Neural cell (in vitro differentiated cells): Measurements from ENCODE around the gene ANKRD6. TPM values are rescaled to one million over a fixed set of nuclear protein-coding genes. Genes with fewer than 3 reads are reported as not detected.

Source experiments
- H2AFZ ChIP-seq: fragments of 200-600, 300-800 bp; sonication (generic), shearing (Covaris generic); 2 replicates; pipeline ENCODE4 v1.6.0; 2014; ENCODE audit warnings: low read depth, mild to moderate bottlenecking, antibody characterized with exemption, low read length, moderate library complexity
- H3F3A ChIP-seq: fragments of 200-600 bp; shearing (Covaris generic); 2 replicates; pipeline ENCODE4 v1.6.1; 2016; ENCODE audit warnings: mild to moderate bottlenecking, moderate library complexity, mixed read lengths, antibody characterized with exemption, low read length; ENCODE audit not compliant: insufficient read depth, poor library complexity, severe bottlenecking
- H3K27ac ChIP-seq: fragments of 200-600, 300-800 bp; sonication (generic), shearing (Covaris generic); 2 replicates; pipeline ENCODE4 v1.5.1; 2014; ENCODE audit warnings: mild to moderate bottlenecking, low read length, moderate library complexity
- H3K27me3 ChIP-seq: fragments of 300-800, 200-600 bp; sonication (generic), shearing (Covaris generic); 2 replicates; pipeline ENCODE4 v1.6.0; 2014; ENCODE audit warnings: mild to moderate bottlenecking, low read depth, low read length, moderate library complexity; ENCODE audit not compliant: insufficient read depth
- H3K36me3 ChIP-seq: fragments of 300-800, 200-600 bp; sonication (generic), shearing (Covaris generic); 2 replicates; pipeline ENCODE4 v1.5.1; 2014; ENCODE audit warnings: mild to moderate bottlenecking, antibody characterized with exemption, low read length, moderate library complexity; ENCODE audit not compliant: insufficient read depth
- H3K4me2 ChIP-seq: fragments of 300-800, 200-600 bp; sonication (generic), shearing (Covaris generic); 2 replicates; pipeline ENCODE4 v1.6.0; 2014; ENCODE audit warnings: mild to moderate bottlenecking, low read length
- H3K4me3 ChIP-seq: fragments of 300-800, 200-600 bp; sonication (generic), shearing (Covaris generic); 2 replicates; pipeline ENCODE4 v1.5.1; 2014; ENCODE audit warnings: mild to moderate bottlenecking, low read length, moderate library complexity
- H3K79me2 ChIP-seq: fragments of 200-600 bp; shearing (Covaris generic); replicated peaks from 2 replicates; pipeline ENCODE4 v1.6.0; 2014; ENCODE audit warnings: mild to moderate bottlenecking, low read length, moderate library complexity; ENCODE audit not compliant: insufficient read depth
- H3K9ac ChIP-seq: fragments of 300-800, 200-600 bp; sonication (generic), shearing (Covaris generic); 2 replicates; pipeline ENCODE4 v1.6.1; 2016; ENCODE audit warnings: mild to moderate bottlenecking, low read length, mixed read lengths
- H3K9me2 ChIP-seq: fragments of 200-600 bp; shearing (Covaris generic); 2 replicates; pipeline ENCODE4 v1.6.1; 2016; ENCODE audit warnings: mild to moderate bottlenecking, low read length, mixed read lengths; ENCODE audit not compliant: insufficient read depth
- H3K9me3 ChIP-seq: fragments of 200-600, 300-800 bp; sonication (generic), shearing (Covaris generic); 2 replicates; pipeline ENCODE4 v1.6.1; 2016; ENCODE audit warnings: mild to moderate bottlenecking, mixed run types, low read length, moderate library complexity, mixed read lengths
- H4K20me1 ChIP-seq: fragments of 200-600 bp; shearing (Covaris generic); 2 replicates; pipeline ENCODE4 v1.6.1; 2016; ENCODE audit warnings: mild to moderate bottlenecking, mixed run types; ENCODE audit not compliant: insufficient read depth
- CTCF ChIP-seq: fragments of 450-650 bp; IDR thresholded peaks from 2 replicates; pipeline ENCODE4 v1.5.1; 2014; ENCODE audit warnings: antibody characterized with exemption, mild to moderate bottlenecking, moderate library complexity; ENCODE audit not compliant: poor library complexity, severe bottlenecking
- EP300 ChIP-seq: fragments of 450-650 bp; conservative IDR thresholded peaks from 2 replicates; pipeline ENCODE4 v1.6.1; 2014; ENCODE audit warnings: antibody characterized with exemption, mild to moderate bottlenecking, moderate library complexity; ENCODE audit not compliant: poor library complexity, severe bottlenecking
- EZH2 ChIP-seq: fragments of 200-600, 300-800 bp; shearing (Covaris generic), sonication (generic); IDR thresholded peaks from 2 replicates; pipeline ENCODE4 v1.6.1; 2014; ENCODE audit warnings: antibody characterized with exemption, low read length, borderline replicate concordance, mild to moderate bottlenecking; ENCODE audit not compliant: insufficient read depth, poor library complexity, severe bottlenecking
- MXI1 ChIP-seq: fragments of 450-650 bp; conservative IDR thresholded peaks from 2 replicates; pipeline ENCODE4 v1.6.1; 2014; ENCODE audit warnings: antibody characterized with exemption, mild to moderate bottlenecking; ENCODE audit not compliant: poor library complexity, severe bottlenecking
- POLR2AphosphoS5 ChIP-seq: IDR thresholded peaks from 2 replicates; pipeline ENCODE4 v1.6.1; 2012
- RAD21 ChIP-seq: fragments of 450-650 bp; conservative IDR thresholded peaks from 2 replicates; pipeline ENCODE4 v1.6.1; 2014; ENCODE audit warnings: antibody characterized with exemption, mild to moderate bottlenecking, moderate library complexity
- REST ChIP-seq: IDR thresholded peaks from 2 replicates; pipeline ENCODE4 v1.6.1; 2012; ENCODE audit warnings: borderline replicate concordance
- SMC3 ChIP-seq: fragments of 450-650 bp; conservative IDR thresholded peaks from 2 replicates; pipeline ENCODE4 v1.6.1; 2014; ENCODE audit warnings: antibody characterized with exemption, mild to moderate bottlenecking, moderate library complexity; ENCODE audit not compliant: poor library complexity
- TAF1 ChIP-seq: IDR thresholded peaks from 2 replicates; pipeline ENCODE4 v1.6.1; 2012; ENCODE audit warnings: low read depth
- polyA plus RNA-seq: library from polyadenylated mRNA; depleted of rRNA; stranded (reverse); fragments of >200 nt; gene quantifications from 2 replicates; pipeline ENCODE4 v1.2.3, GENCODE V29; 2014

ANKRD6 gene
- polyA plus RNA-seq, 1 donor from 2014 or later = 43.5 TPM

GRCh38 chr6:89398762-89399525 lies 34.0 kb upstream of the ANKRD6 start:
- no peaks in the 10 kb centered on the region for H4K20me1 ChIP-seq
- TF ChIP-seq CTCF = no peak
- TF ChIP-seq SMC3 = no peak
- TF ChIP-seq EP300 = no peak
- no peak for TF ChIP-seq REST
- no peak for TF ChIP-seq EZH2
- no peak for TF ChIP-seq RAD21
- no peak for TF ChIP-seq POLR2AphosphoS5
- TF ChIP-seq MXI1 = no peak
- no peak for TF ChIP-seq TAF1
- no peak overlapping the region for H3K27ac ChIP-seq
- H3K79me2 ChIP-seq = peaks cover 4% of the 10 kb centered on the region
- no peaks in the 10 kb centered on the region for H3K9me3 ChIP-seq
- no peaks in the 10 kb centered on the region for H3K27me3 ChIP-seq
- no peak overlapping the region for H3K4me2 ChIP-seq
- no peaks in the 10 kb centered on the region for H3F3A ChIP-seq
- H3K4me3 ChIP-seq = no peak overlapping the region
- no peak overlapping the region for H3K9ac ChIP-seq
- H3K9me2 ChIP-seq = no peaks in the 10 kb centered on the region
- H3K36me3 ChIP-seq = no peaks in the 10 kb centered on the region
- no peak overlapping the region for H2AFZ ChIP-seq

GRCh38 chr6:89400050-89400449 lies 32.9 kb upstream of the ANKRD6 start:
- Histone ChIP-seq H3K4me2 (no peak overlapping the region), H4K20me1 (no peaks in the 10 kb centered on the region), H3K36me3 (no peaks in the 10 kb centered on the region), H3K9me2 (no peaks in the 10 kb centered on the region), H3F3A (no peaks in the 10 kb centered on the region), H3K4me3 (no peak overlapping the region), H3K27me3 (no peaks in the 10 kb centered on the region), H2AFZ (no peak overlapping the region), H3K9me3 (no peaks in the 10 kb centered on the region), H3K9ac (no peak overlapping the region), H3K79me2 (peaks cover 8% of the 10 kb centered on the region), H3K27ac (no peak overlapping the region)
- TF ChIP-seq EP300 = no peak
- no peak for TF ChIP-seq CTCF
- TF ChIP-seq POLR2AphosphoS5 = no peak
- TF ChIP-seq TAF1 = no peak
- no peak for TF ChIP-seq SMC3
- TF ChIP-seq REST = no peak
- TF ChIP-seq MXI1 = no peak
- TF ChIP-seq EZH2 = no peak
- no peak for TF ChIP-seq RAD21
